Thyroid gland (tissue), 4 donors: ENCODE results near the gene PIP5KL1.

ENCODE experiments used
- POLR2A ChIP-seq, 2 donors: fragments of 450-650 bp; IDR thresholded peaks; one replicate each; pipeline ENCODE4 v1.6.1; 2017; ENCODE audit warnings: antibody characterized with exemption in 2 of 2, mild to moderate bottlenecking in 2 of 2, moderate library complexity in 1 of 2
- TF ChIP-seq, protein P1 (sequence below), 6 experiments: fragments of 200-600 bp in 3 of 6; fragments of 450-650 bp in 3 of 6; sonication (generic) in 3 of 6; IDR thresholded peaks; one replicate each; pipeline ENCODE4 v1.5.1; 2016 to 2019; ENCODE audit warnings: antibody characterized with exemption in 6 of 6, mild to moderate bottlenecking in 2 of 6, inconsistent platforms in 1 of 6, moderate library complexity in 1 of 6

DNA sequence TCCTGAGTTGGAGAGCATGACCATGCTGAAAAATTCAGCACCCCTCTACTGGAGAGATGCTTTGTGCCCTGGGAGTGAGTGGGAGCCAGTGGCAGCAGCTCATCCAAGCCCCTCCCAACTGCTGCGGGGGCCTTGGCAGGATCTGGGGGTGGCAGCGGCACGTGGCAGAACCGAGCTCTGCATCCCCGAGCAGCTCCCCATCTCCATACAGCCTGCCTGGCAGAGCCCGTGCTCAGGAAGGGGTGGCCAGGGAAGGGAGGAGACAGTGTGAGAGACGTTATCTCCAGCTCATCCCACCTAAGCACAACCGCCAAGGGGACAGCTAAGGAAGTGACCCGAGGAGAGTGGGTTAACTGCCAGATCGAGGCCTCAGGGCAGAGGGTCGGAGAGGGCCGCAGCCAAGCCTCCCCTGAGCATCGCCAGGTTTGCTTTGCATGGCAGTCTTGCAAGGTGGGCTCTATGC, 24.3 kb upstream of the PIP5KL1 start:
- TF ChIP-seq, protein P1, sequence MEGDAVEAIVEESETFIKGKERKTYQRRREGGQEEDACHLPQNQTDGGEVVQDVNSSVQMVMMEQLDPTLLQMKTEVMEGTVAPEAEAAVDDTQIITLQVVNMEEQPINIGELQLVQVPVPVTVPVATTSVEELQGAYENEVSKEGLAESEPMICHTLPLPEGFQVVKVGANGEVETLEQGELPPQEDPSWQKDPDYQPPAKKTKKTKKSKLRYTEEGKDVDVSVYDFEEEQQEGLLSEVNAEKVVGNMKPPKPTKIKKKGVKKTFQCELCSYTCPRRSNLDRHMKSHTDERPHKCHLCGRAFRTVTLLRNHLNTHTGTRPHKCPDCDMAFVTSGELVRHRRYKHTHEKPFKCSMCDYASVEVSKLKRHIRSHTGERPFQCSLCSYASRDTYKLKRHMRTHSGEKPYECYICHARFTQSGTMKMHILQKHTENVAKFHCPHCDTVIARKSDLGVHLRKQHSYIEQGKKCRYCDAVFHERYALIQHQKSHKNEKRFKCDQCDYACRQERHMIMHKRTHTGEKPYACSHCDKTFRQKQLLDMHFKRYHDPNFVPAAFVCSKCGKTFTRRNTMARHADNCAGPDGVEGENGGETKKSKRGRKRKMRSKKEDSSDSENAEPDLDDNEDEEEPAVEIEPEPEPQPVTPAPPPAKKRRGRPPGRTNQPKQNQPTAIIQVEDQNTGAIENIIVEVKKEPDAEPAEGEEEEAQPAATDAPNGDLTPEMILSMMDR (IDR thresholded peaks at IDR 0.05), result no peak
- TF ChIP-seq POLR2A (IDR thresholded peaks at IDR 0.05), result no peak
